Osteocyte (in vitro differentiated cells): Measurements from ENCODE around the gene CAMK2B. TPM values are rescaled to one million over a fixed set of nuclear protein-coding genes. Genes with fewer than 3 reads are reported as not detected.
A peak's percentile ranks its signal among the peaks of the same experiment; 100 is the strongest.

Source experiments
- DNase-seq: peaks from one replicate; pipeline ENCODE4 v3.0.0; 2021; ENCODE audit warnings: mixed read lengths; ENCODE audit not compliant: unreplicated experiment; ENCODE audit errors: extremely low spot score
- H3K27ac Mint-ChIP-seq: one replicate; pipeline ENCODE4 v1.8.0; 2021; ENCODE audit warnings: mild to moderate bottlenecking, mixed read lengths; ENCODE audit not compliant: unreplicated experiment
- H3K27me3 Mint-ChIP-seq: one replicate; pipeline ENCODE4 v1.8.0; 2021; ENCODE audit warnings: mixed read lengths; ENCODE audit not compliant: unreplicated experiment
- H3K36me3 Mint-ChIP-seq: one replicate; pipeline ENCODE4 v1.8.0; 2021; ENCODE audit warnings: mixed read lengths; ENCODE audit not compliant: unreplicated experiment
- H3K4me1 Mint-ChIP-seq: one replicate; pipeline ENCODE4 v1.8.0; 2021; ENCODE audit warnings: mixed read lengths; ENCODE audit not compliant: unreplicated experiment
- H3K4me3 Mint-ChIP-seq: one replicate; pipeline ENCODE4 v1.8.0; 2021; ENCODE audit warnings: mild to moderate bottlenecking, moderate library complexity, mixed read lengths; ENCODE audit not compliant: unreplicated experiment
- H3K9me3 Mint-ChIP-seq: one replicate; pipeline ENCODE4 v1.8.0; 2021; ENCODE audit warnings: mixed read lengths; ENCODE audit not compliant: unreplicated experiment
- total RNA-seq: library from RNA; stranded (reverse); gene quantifications from 2 replicates; pipeline ENCODE4 v1.2.1, GENCODE V29; 2021
- TF ChIP-seq, protein P1 (sequence below): fragments of 200-600 bp; sonication (generic); IDR thresholded peaks from 2 replicates; pipeline ENCODE4 v1.5.0; 2021; ENCODE audit warnings: antibody characterized with exemption, mild to moderate bottlenecking, moderate library complexity

CAMK2B gene
- total RNA-seq, 1 donor from 2014 or later: not detected

DNA sequence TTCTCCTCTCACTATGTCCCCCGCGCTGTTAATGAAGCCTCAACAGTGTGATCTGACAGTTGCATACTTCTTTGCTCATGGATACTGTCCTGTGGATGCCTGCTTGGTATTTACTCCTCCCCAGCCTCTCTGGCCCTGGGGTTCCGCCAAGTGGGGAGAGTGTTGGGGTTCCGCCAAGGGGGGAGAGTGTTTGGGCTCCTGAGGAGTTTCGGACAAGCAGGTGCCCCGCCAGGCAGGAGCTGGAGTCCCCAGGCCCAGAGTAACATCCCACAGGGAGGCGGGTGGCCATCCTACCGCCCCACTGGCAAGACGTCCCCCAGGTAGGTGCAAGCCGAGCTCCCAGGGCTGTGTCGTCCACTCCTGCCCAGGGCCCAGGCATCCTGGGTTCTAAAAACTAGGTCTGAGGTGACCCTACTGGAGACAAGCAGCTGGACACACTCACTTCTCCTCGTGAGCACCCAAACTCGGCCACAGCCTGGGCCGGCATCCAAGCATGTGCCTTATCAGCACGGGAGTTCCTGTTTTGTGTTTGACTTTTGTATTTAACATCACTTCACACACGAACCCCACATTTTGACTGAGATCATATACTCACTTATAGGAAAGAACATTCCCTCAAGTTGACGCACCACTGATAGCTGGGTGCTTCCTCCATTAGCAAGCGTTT, 34.2 kb downstream of the CAMK2B start:
- Mint-ChIP-seq H3K27ac (no peak overlapping the region), H3K27me3 (peaks cover 61% of the 10 kb centered on the region)

DNA sequence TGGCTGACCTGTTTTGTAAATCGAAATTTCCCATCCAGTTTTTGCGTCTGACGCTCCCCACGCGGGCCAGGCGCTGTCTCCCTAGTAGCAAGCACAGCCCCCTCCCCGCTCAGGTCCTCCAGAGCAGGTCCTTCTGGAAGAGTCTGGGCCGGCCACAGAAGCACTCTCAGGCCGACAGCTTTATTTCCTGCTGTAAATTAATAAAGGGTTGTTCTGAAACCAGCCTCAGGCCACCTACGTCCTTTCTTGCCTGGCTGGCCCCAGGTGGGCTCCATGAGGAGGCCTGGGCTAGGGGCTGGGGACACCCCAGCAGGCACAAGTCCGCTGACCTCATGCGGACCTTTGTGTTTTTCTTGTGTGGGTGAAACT, 35.2 kb downstream of the CAMK2B start:
- no peaks in the 10 kb centered on the region for H3K9me3 Mint-ChIP-seq
- no peak overlapping the region for H3K27ac Mint-ChIP-seq
- TF ChIP-seq, protein P1, sequence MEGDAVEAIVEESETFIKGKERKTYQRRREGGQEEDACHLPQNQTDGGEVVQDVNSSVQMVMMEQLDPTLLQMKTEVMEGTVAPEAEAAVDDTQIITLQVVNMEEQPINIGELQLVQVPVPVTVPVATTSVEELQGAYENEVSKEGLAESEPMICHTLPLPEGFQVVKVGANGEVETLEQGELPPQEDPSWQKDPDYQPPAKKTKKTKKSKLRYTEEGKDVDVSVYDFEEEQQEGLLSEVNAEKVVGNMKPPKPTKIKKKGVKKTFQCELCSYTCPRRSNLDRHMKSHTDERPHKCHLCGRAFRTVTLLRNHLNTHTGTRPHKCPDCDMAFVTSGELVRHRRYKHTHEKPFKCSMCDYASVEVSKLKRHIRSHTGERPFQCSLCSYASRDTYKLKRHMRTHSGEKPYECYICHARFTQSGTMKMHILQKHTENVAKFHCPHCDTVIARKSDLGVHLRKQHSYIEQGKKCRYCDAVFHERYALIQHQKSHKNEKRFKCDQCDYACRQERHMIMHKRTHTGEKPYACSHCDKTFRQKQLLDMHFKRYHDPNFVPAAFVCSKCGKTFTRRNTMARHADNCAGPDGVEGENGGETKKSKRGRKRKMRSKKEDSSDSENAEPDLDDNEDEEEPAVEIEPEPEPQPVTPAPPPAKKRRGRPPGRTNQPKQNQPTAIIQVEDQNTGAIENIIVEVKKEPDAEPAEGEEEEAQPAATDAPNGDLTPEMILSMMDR: no peak
- H3K4me1 Mint-ChIP-seq: no peaks in the 10 kb centered on the region
- H3K27me3 Mint-ChIP-seq: peaks cover 51% of the 10 kb centered on the region
- H3K36me3 Mint-ChIP-seq: no peaks in the 10 kb centered on the region
- H3K4me3 Mint-ChIP-seq: no peak overlapping the region
- peak; percentile 56 for DNase-seq

More for the DNA sequence above, 34.2 kb downstream of the CAMK2B start:
- H3K36me3 Mint-ChIP-seq: no peaks in the 10 kb centered on the region
- DNase-seq: peak; percentile 77
- H3K9me3 Mint-ChIP-seq: no peaks in the 10 kb centered on the region
- H3K4me1 Mint-ChIP-seq: no peaks in the 10 kb centered on the region
- H3K4me3 Mint-ChIP-seq: no peak overlapping the region
- TF ChIP-seq, protein P1: no peak

DNA sequence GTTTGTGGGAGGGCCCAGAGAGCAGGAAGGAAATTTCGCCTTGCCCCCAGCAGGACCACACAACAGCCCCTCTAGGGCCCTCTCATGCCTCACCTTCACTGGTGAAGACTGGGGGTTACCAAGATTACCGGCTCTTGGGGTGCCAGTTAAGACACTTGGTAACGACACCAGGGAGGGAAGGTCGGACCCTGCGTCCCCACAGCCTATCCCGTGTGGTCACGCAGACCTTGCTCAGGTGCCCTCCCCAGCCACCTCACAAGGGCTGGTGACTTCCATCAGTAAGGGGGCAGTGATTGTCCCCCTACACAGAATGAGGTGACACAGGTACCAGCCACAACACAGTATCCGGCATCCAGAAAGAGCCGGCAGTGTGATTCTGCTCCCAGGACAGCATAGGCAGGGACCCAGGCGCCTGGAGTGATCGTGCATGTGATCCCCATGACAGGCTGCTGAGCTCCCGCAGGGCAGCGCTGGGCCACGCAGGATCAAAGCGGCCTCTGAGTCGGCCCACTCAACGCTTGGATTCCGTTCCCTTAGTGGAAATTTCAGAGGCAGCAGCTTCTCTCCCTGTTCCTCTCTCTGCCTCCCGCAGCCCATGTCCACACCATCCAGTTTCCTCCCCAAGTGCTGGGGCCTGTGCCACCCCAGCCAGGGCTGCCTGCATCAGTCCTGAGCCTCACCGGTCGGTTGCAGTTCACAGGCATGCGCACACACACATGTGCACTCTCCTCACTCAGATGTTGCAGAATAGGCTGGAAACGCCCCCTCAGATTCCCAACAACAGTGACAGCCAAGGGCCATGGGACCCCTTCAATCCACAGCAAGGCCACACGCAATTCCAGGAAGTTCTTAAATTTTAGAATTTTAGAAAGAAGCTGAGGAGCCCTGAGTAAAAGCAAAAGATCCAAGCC, 35.8 kb downstream of the CAMK2B start:
- TF ChIP-seq, protein P1: no peak
- H3K27me3 Mint-ChIP-seq: peaks cover 45% of the 10 kb centered on the region
- DNase-seq: peak; percentile 78
- H3K27ac Mint-ChIP-seq: no peak overlapping the region
- no peaks in the 10 kb centered on the region for H3K36me3 Mint-ChIP-seq
- H3K4me3 Mint-ChIP-seq: no peak overlapping the region
- no peaks in the 10 kb centered on the region for H3K4me1 Mint-ChIP-seq
- H3K9me3 Mint-ChIP-seq: no peaks in the 10 kb centered on the region

DNA sequence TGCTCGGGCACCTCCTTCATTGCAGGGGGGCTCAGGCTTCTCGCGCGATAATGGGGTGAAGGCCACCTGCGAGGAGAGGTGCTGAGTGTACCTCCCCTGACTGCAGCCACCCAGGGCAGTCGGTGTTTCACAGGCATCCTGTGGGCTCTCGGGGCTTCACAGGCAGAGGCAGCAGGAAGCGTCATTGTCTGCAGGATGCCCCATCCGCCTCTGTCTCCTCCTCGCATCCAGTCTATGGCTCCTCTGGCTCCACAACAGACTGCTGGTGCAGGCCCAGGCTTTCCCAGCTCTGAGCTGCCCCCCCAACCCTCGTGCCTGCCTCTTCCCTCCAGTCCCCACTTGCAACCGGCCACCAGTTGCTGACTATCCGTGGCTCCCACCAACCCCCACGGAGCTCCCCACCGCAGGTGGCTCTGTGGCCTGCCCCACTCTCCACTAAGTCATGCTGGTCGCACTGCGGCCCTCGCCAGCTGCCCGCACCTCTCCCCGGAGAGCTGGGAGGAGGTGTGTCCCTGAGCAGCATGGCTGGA, 36.5 kb downstream of the CAMK2B start:
- H3K4me1 Mint-ChIP-seq: no peaks in the 10 kb centered on the region
- DNase-seq: peak; percentile 76
- no peaks in the 10 kb centered on the region for H3K9me3 Mint-ChIP-seq
- TF ChIP-seq, protein P1: no peak
- no peaks in the 10 kb centered on the region for H3K36me3 Mint-ChIP-seq
- no peak overlapping the region for H3K4me3 Mint-ChIP-seq
- peaks cover 39% of the 10 kb centered on the region for H3K27me3 Mint-ChIP-seq
- no peak overlapping the region for H3K27ac Mint-ChIP-seq

DNA sequence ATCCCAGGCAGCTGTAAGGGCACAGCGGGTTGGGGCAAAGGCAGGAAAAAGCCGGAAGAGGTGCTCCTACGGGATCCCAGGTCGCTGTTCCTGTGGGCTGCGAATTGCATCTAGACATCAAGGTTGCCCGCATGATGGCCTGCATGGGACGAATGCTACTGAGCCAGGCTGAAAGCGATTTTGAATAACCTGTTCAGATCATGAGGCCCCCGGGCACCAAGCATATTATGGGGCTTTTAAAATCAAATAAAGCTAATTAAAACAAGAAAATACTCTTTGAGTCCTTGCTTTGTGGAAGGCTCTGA, 37.1 kb downstream of the CAMK2B start:
- Mint-ChIP-seq H3K4me3 (no peak overlapping the region), H3K9me3 (no peaks in the 10 kb centered on the region), H3K4me1 (no peaks in the 10 kb centered on the region), H3K27me3 (peaks cover 33% of the 10 kb centered on the region), H3K27ac (no peak overlapping the region), H3K36me3 (no peaks in the 10 kb centered on the region)
- no peak for DNase-seq
- TF ChIP-seq, protein P1: no peak
